GM19239 (cell line): ENCODE data around the gene CALHM4.
A peak's percentile ranks its signal among the peaks of the same experiment; 100 is the strongest.

ENCODE experiments used
- DNase-seq: peaks from one replicate; pipeline ENCODE4 v3.0.0; 2011; ENCODE audit warnings: low spot score; ENCODE audit not compliant: insufficient read length
- FAIRE-seq: peaks from 2 replicates; lab custom pipeline; 2011; peaks lifted over from hg19 to GRCh38; lab: Jason Lieb, UNC

CALHM4 gene

GRCh38 chr6:116535109-116535508 lies 18.4 kb upstream of the CALHM4 start:
- no peak for DNase-seq
- FAIRE-seq: no peak

DNA sequence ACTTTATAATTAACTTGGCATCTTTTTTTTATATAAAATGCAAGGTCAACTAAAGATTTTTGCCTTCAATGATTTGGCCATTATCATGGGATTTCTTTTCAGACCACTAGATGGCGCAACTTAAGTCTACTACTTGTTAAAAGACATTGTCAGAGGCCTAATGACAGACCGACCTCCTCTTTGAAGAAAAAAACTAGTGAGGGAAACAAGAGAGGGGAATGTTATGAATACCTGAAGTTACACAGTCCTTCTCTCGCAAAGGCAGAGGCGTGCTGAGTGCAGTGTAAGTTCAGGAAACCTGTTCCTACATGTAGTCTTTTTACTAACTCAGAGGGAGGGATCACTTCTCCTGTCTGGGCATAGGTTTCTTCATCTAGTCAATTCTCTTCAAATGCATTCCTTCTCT lies 17.3 kb upstream of the CALHM4 start:
- peak; percentile 16 for DNase-seq
- peak; percentile 81 for FAIRE-seq

- FAIRE-seq (no peak), DNase-seq (no peak)
These were observed 11.1 kb upstream of the CALHM4 start for GRCh38 chr6:116542426-116542825.

DNA sequence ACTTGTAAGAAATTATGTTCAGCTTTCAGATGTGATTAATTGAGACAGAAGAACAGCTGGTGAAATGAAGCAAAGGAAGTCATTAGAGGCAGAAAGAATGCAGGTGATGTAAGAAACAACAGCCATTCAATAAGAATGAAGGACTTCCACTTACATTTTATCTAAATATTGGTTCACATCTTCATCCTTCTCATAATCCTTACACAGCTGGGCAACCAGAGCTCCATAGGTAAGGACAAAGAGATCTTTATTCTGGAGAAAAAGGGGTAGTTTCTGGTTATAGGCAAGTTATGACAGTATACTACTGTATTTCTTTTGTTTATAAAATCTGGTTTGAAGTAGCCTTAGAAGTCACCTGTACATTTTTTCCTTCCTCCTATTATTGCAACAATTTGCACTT lies 10.4 kb upstream of the CALHM4 start:
- no peak for DNase-seq
- FAIRE-seq: no peak

- FAIRE-seq (no peak), DNase-seq (no peak)
These were observed 7.9 kb upstream of the CALHM4 start, which contains the start of gene TRAPPC3L for GRCh38 chr6:116545651-116546050. TSS of gene TRAPPC3L (minus strand) at chr6:116545684. CDS start at chr6:116545514, 170 bp downstream.

GRCh38 chr6:116547358-116547757 lies 6.2 kb upstream of the CALHM4 start:
- FAIRE-seq (no peak), DNase-seq (no peak)

- FAIRE-seq (no peak), DNase-seq (no peak)
These were observed 2.8 kb upstream of the CALHM4 start for GRCh38 chr6:116550796-116551195.

DNA sequence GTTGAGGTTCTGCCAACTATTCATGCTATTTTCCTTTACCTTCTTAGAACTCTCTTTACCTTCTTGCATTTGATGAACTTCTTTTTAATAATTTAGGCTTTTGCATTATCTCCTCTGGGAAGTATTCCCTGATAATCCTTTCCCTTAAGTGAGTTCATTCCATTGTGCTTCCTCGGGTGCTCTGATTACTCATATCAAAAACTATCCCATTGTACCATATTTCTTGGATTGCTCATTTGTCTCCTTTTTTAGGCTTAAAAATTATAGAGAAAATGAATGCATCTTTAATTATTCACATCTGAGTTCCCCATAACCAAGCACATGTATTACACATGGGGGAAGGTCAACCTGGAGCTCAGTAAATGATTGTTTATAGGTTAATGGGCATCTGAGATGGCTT lies 2.5 kb downstream of the CALHM4 start:
- no peak for FAIRE-seq
- no peak for DNase-seq

DNA sequence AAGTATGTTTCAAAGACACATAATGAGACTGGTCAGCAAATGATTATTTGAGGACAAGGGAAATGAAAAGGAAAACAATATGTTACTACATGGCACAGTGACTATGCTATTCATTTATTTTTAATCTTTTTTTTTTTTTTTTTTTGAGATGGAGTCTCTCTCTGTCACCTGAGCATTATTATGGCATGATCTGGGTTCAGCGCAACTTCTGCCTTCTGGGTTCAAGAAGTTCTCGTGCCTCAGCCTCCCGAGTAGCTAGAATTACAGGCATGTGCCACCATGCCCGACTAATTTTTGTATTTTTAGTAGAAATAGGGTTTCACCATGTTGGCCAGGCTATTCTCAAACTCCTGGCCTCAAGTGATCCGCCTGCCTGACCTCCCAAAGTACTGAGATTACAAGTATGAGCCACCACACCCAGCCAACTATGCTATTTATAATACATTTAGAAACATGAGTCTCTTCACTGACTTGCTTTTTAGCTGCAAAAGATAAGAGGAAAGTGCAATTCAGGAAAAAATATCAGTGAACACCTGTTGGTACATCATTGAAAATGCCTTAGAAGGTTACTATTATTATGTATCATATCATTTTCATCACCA lies 3.4 kb downstream of the CALHM4 start:
- DNase-seq (no peak), FAIRE-seq (no peak)

DNA sequence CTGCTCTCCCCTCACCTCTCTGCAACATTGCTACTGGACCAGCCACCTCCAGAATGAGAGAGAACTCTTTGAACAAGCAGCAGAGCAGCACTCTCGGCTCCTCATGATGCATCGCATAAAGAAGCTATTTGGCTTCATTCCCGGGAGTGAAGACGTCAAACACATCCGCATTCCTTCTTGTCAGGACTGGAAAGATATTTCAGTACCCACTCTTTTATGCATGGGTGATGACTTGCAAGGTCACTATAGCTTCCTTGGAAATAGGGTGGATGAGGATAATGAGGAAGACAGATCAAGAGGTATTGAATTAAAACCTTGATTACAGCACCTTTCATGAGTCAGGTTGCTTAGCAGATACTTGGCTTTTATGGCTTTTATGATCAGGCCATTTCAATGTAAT lies 4.3 kb downstream of the CALHM4 start:
- DNase-seq (no peak), FAIRE-seq (no peak)

DNA sequence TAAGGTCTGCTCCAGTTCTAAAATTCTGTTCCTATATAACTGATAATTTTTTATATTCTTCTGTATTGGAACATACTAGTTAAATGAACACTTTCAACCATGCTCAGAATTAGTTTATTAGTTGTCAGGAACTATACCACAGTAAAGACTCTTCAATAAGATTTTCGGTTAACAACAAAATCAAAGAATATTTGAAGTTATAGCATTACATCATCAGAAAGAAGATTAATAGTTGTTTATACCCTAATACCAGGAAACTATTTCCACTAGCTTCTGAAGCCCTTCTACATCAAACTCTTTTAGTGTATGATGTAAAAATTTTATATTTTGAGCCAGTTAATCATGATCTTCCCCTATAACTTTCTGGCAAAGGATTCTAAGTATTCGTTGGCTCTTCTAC lies 6.6 kb downstream of the CALHM4 start:
- no peak for DNase-seq
- no peak for FAIRE-seq

DNA sequence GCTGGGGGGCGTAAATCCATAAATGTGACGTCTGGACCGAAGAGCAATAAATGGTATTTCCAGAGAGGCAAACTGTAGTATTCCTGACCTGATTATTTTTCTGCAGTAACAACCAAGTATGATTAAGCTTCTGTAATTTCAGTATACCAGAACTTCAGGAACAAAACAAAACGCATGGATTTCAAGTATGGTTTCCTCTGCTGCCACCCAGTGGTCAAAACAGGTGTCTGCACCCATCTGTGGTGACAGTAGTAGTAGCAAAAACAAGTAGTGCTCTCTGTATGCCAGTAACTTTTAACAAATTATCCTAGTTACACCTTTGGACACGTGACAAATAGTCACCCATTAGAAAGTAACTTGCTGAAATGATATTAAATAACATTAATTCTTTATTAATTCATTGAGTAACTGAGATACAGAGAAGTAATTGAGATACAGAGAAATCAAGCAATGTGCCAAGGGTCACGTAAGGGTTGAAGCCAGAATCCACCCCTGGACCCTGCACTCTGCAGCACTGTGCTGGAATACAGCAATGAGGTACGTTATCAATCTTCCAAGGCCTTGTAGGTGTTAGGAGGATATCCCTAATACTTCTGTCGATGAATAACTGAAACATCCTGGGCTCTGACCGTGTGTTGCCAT lies 7.9 kb downstream of the CALHM4 start:
- FAIRE-seq: peak; percentile 84
- no peak for DNase-seq

DNA sequence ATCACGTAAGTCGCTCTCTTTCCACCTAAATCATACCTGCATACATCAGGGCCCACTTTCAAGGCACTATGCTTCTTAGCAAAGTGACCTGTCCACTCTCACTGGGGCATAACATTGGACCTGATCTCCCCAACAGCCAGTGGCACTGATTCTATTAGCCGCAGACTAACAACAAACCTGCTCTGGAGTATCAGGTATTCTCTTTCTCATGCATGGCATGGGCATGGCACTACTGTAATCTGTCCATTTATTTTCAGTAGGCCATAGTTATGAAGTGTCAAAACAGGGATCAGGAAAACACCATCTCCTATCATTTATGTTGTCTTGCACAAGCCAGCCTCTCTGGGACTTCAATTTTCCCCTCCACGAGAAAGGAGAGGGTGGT lies 8.5 kb downstream of the CALHM4 start:
- no peak for DNase-seq
- no peak for FAIRE-seq

DNA sequence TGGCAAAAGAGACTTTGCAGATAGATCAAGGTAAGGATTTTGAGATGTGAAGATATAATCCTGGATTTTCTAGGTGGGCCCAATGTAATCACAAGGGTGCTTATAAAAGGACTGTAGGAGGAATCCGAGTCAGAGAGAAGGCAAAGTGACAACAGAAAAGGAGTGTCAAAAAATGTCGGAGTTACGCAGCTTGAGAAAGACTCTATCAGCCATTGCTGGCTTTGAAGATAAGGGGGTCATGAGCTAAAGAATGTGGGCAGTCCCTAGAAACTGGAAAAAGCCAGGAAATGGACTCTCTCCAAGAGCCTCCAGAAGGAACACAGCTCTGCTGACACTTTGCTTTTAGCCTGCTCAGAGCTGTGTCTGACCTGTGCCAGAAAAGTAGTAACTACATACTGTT lies 9.1 kb downstream of the CALHM4 start:
- DNase-seq (no peak), FAIRE-seq (no peak)

GRCh38 chr6:116563830-116564229 lies 10.3 kb downstream of the CALHM4 start:
- DNase-seq: no peak

GRCh38 chr6:116564311-116564710 lies 10.8 kb downstream of the CALHM4 start:
- no peak for FAIRE-seq
- DNase-seq: no peak

More at GRCh38 chr6:116563830-116564229, 10.3 kb downstream of the CALHM4 start:
- no peak for FAIRE-seq

DNA sequence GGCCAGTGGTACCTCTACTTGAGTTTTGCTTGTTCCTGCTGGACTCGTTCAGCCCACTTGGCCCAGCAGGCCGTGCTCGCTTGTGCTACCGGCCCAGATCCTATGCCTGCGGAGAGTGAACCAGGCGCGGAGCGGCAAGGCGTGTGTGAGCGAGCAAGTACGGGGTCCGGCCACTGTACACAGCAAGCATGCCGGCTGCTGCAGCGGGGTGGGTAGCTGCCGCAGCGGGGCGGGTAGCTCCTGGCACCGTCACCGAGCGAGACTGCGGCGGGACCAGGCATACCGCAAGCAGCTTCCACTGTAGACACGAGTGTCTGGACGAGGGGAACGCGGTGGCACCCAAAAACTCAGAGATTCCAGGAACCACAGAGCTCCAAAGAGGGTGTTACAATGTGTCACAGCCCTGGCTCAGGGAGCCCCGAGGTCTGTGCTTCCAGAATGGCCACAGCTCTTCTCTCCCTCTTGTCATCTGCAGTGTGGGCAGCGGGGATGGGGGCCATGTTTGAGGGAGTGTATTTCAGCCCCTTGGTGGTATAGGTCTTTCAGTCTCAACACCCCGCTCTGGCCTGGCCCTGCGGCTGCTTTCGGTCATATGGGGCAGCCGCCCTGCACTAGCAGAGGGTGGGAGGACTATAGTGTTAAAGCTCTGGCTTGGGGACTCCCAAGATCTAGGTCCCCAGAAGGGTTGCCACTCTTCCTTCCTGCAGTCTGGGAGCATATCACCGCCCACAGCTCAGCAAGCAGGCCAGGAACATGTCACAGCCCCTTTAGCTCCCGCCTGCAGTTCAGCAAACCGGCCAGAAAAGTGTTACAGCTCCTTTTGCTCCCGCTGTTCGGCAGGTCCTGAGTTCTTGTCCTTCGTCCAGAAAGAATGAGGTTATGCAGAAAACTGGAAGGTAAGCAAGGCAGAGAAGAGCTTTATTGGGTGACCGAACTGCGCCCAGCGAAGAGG lies 11.6 kb downstream of the CALHM4 start:
- no peak for DNase-seq
- FAIRE-seq: no peak

GRCh38 chr6:116568111-116568510 lies 14.6 kb downstream of the CALHM4 start:
- DNase-seq: no peak
- FAIRE-seq: no peak

- DNase-seq: no peak
- no peak for FAIRE-seq
These were observed 15.5 kb downstream of the CALHM4 start for GRCh38 chr6:116568821-116569755.
